C4-2B (cell line): ENCODE data around the gene CPNE9.

Experiments
- H3K27ac ChIP-seq: fragments of 450-650 bp; 2 replicates; pipeline ENCODE4 v1.5.1; 2017
- ZFX ChIP-seq: fragments of 450-650 bp; IDR thresholded peaks from 2 replicates; pipeline ENCODE4 v1.6.1; 2017
- TF ChIP-seq, protein P1 (sequence below): fragments of 450-650 bp; conservative IDR thresholded peaks from 2 replicates; pipeline ENCODE4 v1.5.1; 2017; ENCODE audit warnings: mild to moderate bottlenecking

CPNE9 gene

DNA sequence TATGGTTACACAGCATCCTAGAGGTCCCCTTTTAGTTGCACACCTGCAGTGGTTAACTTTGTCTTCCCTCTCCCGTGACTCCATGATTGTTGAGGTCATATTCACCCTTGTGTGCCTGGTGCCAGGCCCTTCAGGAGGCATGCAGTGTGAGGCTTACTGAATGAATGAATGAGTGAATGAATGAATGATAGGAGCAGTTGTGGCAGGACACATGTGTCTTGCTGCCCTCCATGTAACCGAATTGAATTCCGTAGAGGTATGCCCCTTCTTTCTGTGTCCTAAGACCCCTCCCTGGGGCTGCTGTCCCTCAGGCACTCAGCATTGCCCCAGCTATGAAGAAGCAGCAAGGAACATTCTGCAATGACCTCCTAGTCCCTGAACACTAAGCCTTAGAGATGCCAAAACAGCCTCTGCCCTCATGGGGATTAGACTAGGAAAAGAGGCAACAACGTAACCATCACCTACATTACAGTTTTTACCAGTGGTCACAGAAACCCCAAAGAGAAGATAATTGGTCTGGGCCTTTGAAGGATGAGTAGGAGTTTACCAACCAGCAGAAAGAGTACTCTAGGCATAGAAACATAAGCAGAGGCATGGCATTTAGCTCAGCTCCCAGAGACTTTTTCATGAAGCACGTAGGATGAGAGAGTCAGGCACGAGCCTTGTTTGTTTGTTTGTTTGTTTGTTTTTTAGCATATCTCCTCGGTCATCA lies 22.5 kb upstream of the CPNE9 start:
- H3K27ac ChIP-seq = no peak overlapping the region
- TF ChIP-seq ZFX = no peak
- TF ChIP-seq, protein P1, sequence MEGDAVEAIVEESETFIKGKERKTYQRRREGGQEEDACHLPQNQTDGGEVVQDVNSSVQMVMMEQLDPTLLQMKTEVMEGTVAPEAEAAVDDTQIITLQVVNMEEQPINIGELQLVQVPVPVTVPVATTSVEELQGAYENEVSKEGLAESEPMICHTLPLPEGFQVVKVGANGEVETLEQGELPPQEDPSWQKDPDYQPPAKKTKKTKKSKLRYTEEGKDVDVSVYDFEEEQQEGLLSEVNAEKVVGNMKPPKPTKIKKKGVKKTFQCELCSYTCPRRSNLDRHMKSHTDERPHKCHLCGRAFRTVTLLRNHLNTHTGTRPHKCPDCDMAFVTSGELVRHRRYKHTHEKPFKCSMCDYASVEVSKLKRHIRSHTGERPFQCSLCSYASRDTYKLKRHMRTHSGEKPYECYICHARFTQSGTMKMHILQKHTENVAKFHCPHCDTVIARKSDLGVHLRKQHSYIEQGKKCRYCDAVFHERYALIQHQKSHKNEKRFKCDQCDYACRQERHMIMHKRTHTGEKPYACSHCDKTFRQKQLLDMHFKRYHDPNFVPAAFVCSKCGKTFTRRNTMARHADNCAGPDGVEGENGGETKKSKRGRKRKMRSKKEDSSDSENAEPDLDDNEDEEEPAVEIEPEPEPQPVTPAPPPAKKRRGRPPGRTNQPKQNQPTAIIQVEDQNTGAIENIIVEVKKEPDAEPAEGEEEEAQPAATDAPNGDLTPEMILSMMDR = no peak

DNA sequence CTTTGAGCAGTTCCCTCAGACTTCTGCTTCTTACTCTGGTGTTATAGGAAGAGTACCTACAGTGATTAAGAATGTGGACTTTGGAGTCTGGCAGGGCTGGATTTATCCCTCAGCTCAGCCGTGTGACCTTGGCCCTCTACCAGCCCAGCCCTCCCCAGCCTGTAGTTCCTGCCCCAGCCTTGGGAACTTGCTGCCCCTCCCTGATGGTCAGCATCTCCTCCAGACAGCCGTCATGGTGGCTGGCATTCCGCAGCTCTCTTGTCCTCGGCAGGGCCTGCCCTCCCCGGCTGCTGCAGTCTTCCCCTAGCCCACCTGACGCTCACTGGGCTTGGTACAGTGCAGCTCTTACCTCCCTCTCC lies 21.9 kb upstream of the CPNE9 start:
- no peak overlapping the region for H3K27ac ChIP-seq
- TF ChIP-seq, protein P1 = no peak
- TF ChIP-seq ZFX = no peak

DNA sequence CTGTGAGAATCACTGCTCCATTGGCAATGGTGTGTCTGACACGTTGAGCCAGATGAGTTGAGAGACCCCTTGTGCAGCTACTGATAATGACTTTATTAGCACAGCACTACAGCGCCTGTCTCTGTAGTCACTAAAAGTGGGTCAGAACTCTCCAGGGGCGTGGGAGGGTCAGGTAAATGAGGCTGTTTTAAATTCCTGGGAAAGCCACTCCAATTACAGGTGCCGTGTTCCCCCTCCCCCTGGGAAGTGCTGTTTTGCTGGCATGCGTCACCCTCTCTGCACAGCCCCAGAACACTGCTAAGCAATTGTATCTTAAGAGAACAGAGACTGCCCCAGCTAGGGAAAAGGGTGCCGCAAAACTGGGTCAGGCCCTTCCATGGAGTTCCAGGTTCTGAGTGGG lies 21.5 kb upstream of the CPNE9 start:
- no peak for TF ChIP-seq ZFX
- no peak overlapping the region for H3K27ac ChIP-seq

DNA sequence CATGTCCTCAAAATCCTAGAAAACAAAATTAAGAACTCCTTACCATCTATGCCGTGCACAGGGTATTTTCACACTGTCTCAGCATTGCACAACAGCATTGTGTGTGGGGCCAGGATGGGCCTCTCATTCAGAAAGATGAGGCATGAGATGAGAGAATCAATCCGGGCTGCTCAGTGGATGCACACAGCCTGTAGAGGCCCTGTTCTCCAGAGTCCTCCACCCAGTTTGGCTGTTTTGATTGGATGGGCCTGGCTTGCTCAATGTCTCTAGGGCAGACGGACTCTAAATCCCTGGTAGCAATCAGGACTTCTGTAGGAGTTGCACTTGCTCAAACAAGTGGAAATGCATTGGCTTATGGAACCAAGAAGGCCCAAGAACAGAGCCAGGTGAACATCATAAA lies 20.2 kb upstream of the CPNE9 start:
- H3K27ac ChIP-seq = no peak overlapping the region
- no peak for TF ChIP-seq ZFX
- TF ChIP-seq, protein P1 = no peak

DNA sequence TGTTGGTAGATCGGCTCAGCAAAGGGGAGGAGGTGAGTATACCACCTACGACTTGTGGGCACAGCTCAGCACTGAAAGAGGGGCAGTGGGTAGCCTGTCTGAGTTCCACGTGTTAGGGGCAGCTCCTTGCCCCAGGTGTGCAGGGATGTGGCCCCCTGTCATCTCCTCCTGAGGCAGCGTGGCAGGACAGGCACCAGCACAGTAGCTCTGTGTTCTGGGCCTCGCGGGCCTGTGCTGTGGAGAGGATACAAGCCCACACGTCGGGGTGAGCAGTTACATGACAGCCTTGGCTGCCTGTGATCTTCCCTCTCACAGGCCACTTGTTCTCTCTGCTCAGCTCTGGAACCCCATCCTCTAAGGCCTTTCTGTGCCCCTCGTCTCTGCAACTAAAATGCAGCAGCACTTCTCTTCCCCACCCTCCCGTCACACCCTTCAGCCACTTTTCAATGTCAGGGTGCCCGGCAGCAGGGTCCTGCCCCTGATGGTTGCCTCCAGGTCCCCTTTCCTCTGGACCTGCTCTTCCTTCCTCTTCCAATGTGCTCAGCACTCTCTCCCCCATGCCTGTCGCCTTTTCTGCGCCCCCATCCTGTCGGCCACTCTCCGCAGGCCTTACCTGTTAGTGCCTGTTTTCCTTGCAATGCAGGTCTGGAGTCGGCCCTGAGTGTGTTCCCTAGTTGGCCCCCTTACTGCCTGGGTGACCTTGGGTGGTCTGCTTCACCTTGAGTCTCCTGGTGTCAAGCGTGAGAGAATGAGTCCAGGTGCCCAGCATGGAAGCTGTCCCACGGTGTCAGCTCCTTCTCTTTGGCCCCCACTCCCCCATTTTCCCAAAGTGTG lies 18.2 kb upstream of the CPNE9 start:
- no peak overlapping the region for H3K27ac ChIP-seq
- TF ChIP-seq, protein P1 = no peak
- TF ChIP-seq ZFX = no peak

DNA sequence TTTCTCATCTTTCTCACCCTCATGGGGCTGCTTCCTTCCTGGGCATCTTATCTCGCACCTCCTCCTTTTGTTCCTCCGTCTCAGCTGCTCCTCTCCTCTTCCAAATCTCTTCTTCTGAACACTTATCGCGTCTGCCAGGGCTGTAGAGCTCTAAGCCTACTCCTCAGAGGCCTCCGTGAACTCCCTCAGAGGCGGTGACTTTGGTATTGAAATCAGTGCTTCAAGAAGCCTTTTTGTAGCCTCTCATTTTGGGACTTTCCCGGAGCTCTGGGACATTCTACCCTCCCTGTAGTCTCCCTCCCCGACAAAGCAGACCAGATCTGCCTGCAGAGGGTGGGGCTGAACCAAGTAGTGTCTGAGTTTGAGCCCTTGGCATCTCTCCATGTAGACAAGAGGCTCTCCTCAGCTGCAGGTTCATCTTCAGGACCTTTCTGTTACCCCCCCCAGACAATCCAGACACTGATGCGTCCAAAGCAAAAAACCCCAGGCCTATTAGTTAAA lies 17.5 kb upstream of the CPNE9 start:
- no peak for TF ChIP-seq ZFX
- TF ChIP-seq, protein P1 = no peak
- H3K27ac ChIP-seq = no peak overlapping the region

DNA sequence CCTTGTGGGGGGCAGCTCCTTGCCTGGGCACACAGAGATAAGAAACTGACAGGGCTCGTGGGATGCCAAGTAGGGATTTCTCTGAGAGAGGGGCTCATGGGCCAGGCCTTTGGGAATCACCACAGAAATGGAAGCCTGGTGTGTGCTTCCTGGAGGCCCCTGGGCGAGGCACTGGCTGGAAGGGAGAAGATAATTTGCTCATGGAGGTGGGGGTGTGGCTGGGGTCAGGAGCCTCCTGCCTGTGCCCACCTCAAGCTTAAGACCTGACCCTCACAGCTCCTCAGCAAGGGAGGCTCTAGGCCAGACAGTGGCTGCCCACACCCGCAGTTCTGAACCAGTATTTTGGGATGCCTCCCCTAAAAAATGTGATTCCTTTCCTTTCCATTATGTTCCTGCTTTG lies 16.9 kb upstream of the CPNE9 start:
- H3K27ac ChIP-seq = no peak overlapping the region
- no peak for TF ChIP-seq ZFX
- TF ChIP-seq, protein P1 = no peak

DNA sequence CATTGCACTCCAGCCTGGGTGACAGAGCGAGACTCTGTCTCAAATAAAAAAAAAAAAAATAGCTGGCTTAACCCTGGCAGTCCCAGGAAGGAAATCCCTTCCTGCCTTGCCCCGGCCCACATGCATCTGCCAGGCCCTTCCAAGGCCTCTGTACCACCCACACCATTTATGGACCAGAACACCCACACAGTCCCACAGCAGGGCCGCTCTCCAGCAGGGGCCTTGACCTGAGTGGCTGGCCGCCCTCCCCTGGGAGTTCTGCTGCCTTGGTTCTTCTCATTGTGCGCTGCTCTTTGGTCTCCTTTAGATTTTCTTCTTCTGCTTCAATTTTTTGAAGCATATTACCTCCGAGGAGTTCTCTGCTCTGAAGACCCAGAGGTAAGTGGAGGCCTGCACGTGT lies 16.1 kb upstream of the CPNE9 start:
- TF ChIP-seq, protein P1 = no peak
- no peak for TF ChIP-seq ZFX
- H3K27ac ChIP-seq = no peak overlapping the region
